HG03159 (cell line): ENCODE results near the gene RPS24.

Source experiments
- ATAC-seq: cut with Tn5 transposase; IDR thresholded peaks from one replicate; pipeline ENCODE4 v1.9.1; 2021; ENCODE audit warnings: mild to moderate bottlenecking, moderate library complexity; ENCODE audit not compliant: unreplicated experiment

RPS24 gene

DNA sequence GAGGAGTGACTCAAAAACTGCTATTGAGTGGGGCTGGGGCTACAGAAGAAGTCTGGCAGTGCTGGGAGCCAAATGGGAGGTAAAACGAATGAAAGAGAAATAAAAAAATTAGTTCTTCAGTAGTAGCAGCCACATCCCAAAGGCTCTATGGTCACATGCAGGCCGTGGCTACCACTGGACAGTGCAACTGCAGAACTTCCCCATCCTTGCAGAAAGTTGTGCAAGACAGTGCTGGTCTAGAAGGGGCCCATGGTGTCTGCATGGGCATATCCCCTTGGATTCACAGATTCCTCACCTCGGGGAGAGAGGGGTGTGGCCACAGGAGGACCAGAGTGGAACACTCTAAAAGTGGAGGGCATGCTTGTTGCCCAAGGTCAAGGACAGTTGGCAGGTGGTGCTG lies 47.6 kb downstream of the RPS24 start:
- ATAC-seq = no peak

GRCh38 chr10:78082636-78083035 lies 49.0 kb downstream of the RPS24 start:
- ATAC-seq = no peak
